Sigmoid colon (tissue), 4 donors: ENCODE measurements around the gene RNF223.

Experiments
- EP300 ChIP-seq, 4 donors: sonication (generic); formaldehyde crosslinking; IDR thresholded peaks; one replicate each; pipeline ENCODE4 v1.6.1; 2017; ENCODE audit warnings: antibody characterized with exemption in 4 of 4
- POLR2A ChIP-seq, 2 donors: fragments of 450-650 bp; IDR thresholded peaks; one replicate each; pipeline ENCODE4 v1.6.1; 2016; ENCODE audit warnings: antibody characterized with exemption in 2 of 2, mild to moderate bottlenecking in 2 of 2, moderate library complexity in 2 of 2
- POLR2AphosphoS5 ChIP-seq, 4 donors: sonication (generic); formaldehyde crosslinking; IDR thresholded peaks; one replicate each; pipeline ENCODE4 v1.6.1; 2017; ENCODE audit warnings: antibody characterized with exemption in 4 of 4
- TF ChIP-seq, protein P1 (sequence below), 4 experiments: fragments of 450-650 bp in 3 of 4; fragments of 200-600 bp in 1 of 4; IDR thresholded peaks; one replicate each; pipeline ENCODE4 v1.5.1; 2016 to 2019; ENCODE audit warnings: antibody characterized with exemption in 4 of 4, mild to moderate bottlenecking in 3 of 4, moderate library complexity in 2 of 4

GRCh38 chr1:1087351-1088028, 13.4 kb upstream of the RNF223 start:
- no peak for TF ChIP-seq POLR2A (IDR thresholded peaks at IDR 0.05)
- no peak for TF ChIP-seq EP300 (IDR thresholded peaks at IDR 0.05)
- TF ChIP-seq, protein P1, sequence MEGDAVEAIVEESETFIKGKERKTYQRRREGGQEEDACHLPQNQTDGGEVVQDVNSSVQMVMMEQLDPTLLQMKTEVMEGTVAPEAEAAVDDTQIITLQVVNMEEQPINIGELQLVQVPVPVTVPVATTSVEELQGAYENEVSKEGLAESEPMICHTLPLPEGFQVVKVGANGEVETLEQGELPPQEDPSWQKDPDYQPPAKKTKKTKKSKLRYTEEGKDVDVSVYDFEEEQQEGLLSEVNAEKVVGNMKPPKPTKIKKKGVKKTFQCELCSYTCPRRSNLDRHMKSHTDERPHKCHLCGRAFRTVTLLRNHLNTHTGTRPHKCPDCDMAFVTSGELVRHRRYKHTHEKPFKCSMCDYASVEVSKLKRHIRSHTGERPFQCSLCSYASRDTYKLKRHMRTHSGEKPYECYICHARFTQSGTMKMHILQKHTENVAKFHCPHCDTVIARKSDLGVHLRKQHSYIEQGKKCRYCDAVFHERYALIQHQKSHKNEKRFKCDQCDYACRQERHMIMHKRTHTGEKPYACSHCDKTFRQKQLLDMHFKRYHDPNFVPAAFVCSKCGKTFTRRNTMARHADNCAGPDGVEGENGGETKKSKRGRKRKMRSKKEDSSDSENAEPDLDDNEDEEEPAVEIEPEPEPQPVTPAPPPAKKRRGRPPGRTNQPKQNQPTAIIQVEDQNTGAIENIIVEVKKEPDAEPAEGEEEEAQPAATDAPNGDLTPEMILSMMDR (IDR thresholded peaks at IDR 0.05), result no peak
- TF ChIP-seq POLR2AphosphoS5 (IDR thresholded peaks at IDR 0.05), result no peak
